GM12801 (cell line): ENCODE measurements around the gene TSPAN19.

ENCODE experiments used
- TF ChIP-seq, protein P1 (sequence below): IDR thresholded peaks from one replicate; pipeline ENCODE4 v1.5.1; 2011; ENCODE audit warnings: control low read depth; ENCODE audit not compliant: insufficient read length; ENCODE audit errors: extremely low read depth

The TSPAN19 gene

DNA sequence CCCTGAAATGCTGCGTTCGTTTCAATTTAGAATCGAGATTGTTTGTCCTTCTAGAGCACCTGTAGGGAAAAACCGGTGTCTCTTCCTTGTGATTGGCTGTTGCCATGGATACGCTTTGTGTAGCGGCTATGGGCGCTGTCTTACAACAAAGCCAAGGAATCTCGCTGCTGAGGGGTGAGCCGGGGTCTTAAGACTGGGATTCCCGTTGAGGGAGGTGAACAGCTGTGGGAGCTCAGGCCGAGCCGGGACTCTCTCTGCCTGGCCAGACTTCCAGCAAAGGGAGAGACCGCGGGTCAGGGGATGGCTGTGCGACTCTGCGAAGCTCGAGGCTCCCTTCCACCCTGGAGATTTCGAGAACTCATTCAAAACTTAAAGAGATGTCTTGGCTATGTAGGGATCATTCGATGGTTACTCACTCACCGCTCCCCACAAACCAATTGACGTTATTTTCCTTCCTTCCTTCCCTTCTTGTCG lies at the start of gene TSPAN19, which contains the start of gene LRRIQ1:
Gene TSPAN19, minus strand, starts transcription at position 44 of the 474 bp plus-strand sequence. CDS start 6,331 bp downstream, outside the sequence.
Gene LRRIQ1, plus strand, starts transcription at position 118 of the 474 bp plus-strand sequence. CDS start 1,826 bp downstream, outside the sequence.
- TF ChIP-seq, protein P1, sequence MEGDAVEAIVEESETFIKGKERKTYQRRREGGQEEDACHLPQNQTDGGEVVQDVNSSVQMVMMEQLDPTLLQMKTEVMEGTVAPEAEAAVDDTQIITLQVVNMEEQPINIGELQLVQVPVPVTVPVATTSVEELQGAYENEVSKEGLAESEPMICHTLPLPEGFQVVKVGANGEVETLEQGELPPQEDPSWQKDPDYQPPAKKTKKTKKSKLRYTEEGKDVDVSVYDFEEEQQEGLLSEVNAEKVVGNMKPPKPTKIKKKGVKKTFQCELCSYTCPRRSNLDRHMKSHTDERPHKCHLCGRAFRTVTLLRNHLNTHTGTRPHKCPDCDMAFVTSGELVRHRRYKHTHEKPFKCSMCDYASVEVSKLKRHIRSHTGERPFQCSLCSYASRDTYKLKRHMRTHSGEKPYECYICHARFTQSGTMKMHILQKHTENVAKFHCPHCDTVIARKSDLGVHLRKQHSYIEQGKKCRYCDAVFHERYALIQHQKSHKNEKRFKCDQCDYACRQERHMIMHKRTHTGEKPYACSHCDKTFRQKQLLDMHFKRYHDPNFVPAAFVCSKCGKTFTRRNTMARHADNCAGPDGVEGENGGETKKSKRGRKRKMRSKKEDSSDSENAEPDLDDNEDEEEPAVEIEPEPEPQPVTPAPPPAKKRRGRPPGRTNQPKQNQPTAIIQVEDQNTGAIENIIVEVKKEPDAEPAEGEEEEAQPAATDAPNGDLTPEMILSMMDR: no peak

DNA sequence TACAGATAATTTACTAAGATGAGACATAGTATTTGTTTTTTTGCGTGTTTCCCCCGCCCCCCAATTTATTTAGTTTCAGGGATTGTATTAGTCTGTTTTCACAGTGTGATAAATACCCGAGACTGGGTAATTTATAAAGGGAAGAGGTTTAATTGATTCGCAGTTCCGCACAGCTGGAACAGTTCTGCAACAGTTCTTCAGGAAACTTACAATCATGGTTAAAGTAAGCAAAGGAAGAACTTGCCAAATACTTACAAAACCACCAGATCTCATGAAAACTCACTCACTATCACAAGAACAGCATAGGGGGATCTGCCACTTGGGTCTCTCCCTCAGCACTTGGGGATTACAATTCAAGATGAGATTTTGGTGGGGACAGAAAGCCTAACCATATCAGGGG lies 49.0 kb upstream of the TSPAN19 start:
- TF ChIP-seq, protein P1: no peak

DNA sequence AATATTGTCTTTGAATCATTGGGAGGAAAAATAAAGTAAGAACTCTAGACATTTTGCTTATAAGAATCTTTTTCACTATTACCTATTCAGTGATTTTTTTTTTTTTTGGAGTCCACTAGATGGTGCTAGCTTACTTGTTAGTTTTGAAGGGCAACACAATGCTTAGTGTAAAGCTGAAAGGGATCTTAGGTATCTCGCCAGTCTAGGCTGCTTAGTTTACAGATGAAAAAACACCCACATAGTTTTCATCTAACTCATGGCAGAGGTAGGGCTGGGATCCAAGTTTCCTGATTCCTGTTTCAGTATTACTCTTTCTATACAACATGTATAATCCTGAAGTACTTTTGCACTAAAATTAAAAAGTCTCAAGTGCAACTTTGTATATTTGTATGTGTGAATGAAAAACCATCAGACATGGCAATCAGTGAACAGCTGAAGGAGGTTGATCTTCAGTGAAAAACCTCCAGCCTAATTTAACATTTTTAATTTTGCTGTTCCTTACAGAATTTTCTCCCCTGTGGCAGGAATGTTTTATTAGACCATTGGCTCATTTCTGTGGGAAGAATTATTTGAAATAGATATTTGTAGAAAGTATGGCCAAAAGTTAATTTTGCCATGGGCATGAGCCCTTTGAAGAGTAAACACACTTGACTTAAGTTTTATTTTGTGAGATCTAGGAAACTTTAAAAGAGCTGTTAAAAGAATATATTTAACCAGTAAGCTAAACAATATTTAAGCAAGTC lies 40.8 kb upstream of the TSPAN19 start:
- TF ChIP-seq, protein P1: no peak

DNA sequence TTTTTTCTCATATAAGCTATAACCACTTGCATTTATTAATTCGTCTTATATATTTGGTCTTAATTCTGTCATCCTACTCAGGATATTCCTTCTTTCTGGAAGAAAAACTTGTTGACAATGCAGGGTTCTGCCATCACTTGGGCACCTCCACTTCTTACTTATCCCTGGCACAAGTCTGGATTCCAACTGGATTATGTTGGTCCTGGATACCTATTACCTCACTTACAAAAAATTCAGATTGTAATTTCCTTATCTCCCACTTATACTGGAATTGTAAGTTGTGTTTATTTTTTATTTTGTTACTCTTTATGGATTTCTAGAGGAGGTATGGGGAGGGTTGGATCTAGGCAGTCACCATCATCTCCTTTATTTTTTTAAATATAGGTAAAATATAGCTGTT lies 36.7 kb upstream of the TSPAN19 start:
- TF ChIP-seq, protein P1: no peak

DNA sequence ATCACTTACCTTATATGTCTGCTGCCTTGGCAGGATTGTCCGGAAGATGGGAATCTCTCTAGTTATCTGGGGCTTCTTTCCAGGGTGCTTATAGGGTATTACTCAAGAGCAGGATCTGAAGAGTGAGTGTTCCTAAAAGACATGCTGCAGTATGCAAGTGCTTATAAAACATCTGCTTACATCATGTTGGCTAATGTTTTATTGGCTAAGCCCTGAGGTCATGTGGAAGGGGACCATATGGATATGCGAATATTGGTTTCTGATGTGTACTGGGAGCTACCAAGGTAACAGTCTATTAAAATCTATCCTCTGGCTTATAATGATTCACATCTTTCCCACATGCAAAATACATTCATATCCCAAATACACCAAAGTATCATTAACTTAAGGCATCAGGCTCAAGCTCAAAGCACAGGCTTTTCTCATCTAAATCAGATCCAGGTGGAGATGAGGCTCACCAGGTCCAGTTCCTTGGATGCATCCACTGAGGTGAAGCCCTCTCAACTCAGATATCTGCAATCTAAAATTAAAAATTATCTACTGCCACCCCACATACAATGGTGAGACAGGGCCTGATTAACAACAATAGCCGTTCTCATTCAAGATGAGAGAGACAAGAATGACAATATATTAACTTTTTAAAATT lies 29.9 kb upstream of the TSPAN19 start:
- TF ChIP-seq, protein P1: no peak

DNA sequence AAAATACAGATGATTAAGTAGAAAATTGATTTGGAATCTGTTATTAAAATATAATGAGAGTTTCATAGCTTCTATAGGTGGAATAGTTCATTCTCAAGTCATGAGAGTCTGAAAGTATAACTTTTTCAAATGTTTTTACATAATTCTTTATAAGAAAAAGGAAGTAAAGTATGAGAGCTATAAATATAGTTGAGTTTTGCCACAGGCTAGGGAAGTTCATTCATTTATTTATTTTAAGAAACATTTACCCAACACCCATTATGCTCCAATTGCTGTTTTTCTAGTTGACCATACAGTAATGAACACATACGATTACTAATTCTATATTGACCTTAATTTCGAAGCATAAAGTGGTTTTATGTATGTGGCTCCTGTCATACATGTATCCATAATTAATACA lies 24.8 kb upstream of the TSPAN19 start:
- TF ChIP-seq, protein P1: no peak

DNA sequence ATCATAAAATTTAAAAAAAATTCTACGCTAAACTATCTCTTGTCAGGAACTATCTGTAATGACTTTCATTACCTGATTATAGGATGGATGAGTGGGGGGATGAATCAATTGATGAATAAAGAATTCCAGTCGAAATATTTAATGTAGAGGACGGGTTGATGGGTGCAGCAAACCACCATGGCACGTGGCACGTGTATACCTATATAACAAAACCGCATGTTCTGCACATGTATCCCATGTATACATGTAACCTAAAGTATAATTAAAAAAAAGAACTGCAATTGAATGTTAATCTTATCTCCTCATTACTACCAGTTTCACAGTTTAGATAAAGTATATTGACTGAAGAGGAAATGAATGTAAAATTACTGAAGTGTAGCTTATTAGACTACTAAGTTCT lies 23.5 kb upstream of the TSPAN19 start:
- TF ChIP-seq, protein P1: no peak
